Activated gamma-delta T cell treated with Interleukin-2 at 50 U/mL for 16 hours (primary cell): ENCODE results near the gene SUCO.
A peak's percentile ranks its signal among the peaks of the same experiment; 100 is the strongest.
"Not testable (repeated sequence)": the region's sequence is repeated elsewhere in the genome, so short reads cannot be mapped to it uniquely, and the experiment has no call there.

Source experiments
- DNase-seq: peaks from one replicate; pipeline ENCODE4 v3.0.0-alpha.2; 2020

Gene SUCO

GRCh38 chr1:172613294-172613693 lies 80.3 kb downstream of the SUCO start:
- no peak for DNase-seq

GRCh38 chr1:172616195-172616594 lies 83.2 kb downstream of the SUCO start:
- DNase-seq, result no peak

GRCh38 chr1:172616636-172617035 lies 83.7 kb downstream of the SUCO start:
- no peak for DNase-seq

- not testable (repeated sequence) for DNase-seq
Observed at GRCh38 chr1:172620603-172621002, 87.7 kb downstream of the SUCO start.

- DNase-seq, result no peak
Observed at GRCh38 chr1:172622541-172622940, 89.6 kb downstream of the SUCO start.

- no peak for DNase-seq
Observed at GRCh38 chr1:172623748-172624147, 90.8 kb downstream of the SUCO start.

- DNase-seq, result no peak
Observed at GRCh38 chr1:172626845-172627244, 93.9 kb downstream of the SUCO start.

- DNase-seq, result no peak
Observed at GRCh38 chr1:172627702-172628101, 94.8 kb downstream of the SUCO start.

- no peak for DNase-seq
Observed at GRCh38 chr1:172628401-172628800, 95.5 kb downstream of the SUCO start.

- DNase-seq, result no peak
Observed at GRCh38 chr1:172629170-172629569, 96.2 kb downstream of the SUCO start.

- DNase-seq, result no peak
Observed at GRCh38 chr1:172629638-172630037, 96.7 kb downstream of the SUCO start.

- no peak for DNase-seq
Observed at GRCh38 chr1:172630056-172630818, 97.3 kb downstream of the SUCO start.

GRCh38 chr1:172630868-172631267 lies 97.9 kb downstream of the SUCO start:
- DNase-seq, result no peak

- DNase-seq, result no peak
Observed at GRCh38 chr1:172637522-172637921, 104.6 kb downstream of the SUCO start.

GRCh38 chr1:172638249-172638648 lies 105.3 kb downstream of the SUCO start:
- no peak for DNase-seq

GRCh38 chr1:172638885-172639831 lies 106.2 kb downstream of the SUCO start:
- DNase-seq, result peak; percentile 46

GRCh38 chr1:172640111-172640510 lies 107.2 kb downstream of the SUCO start:
- no peak for DNase-seq

GRCh38 chr1:172641492-172641891 lies 108.5 kb downstream of the SUCO start:
- no peak for DNase-seq

- no peak for DNase-seq
Observed at GRCh38 chr1:172642970-172643369, 110.0 kb downstream of the SUCO start.

- DNase-seq, result no peak
Observed at GRCh38 chr1:172646653-172647052, 113.7 kb downstream of the SUCO start.

- peak; percentile 47 for DNase-seq
Observed at GRCh38 chr1:172647110-172647564, 114.2 kb downstream of the SUCO start.

- DNase-seq, result no peak
Observed at GRCh38 chr1:172647987-172648386, 115.0 kb downstream of the SUCO start.

GRCh38 chr1:172650474-172651193 lies 117.7 kb downstream of the SUCO start:
- DNase-seq, result no peak
